HepG2 (cell line): ENCODE measurements around the gene PEX11G. TPM values are rescaled to one million over a fixed set of nuclear protein-coding genes. Genes with fewer than 3 reads are reported as not detected.

Experiments used
- EED ChIP-seq: sonication (generic); formaldehyde crosslinking; IDR thresholded peaks from 2 replicates; pipeline ENCODE4 v1.5.0; 2020; ENCODE audit warnings: mild to moderate bottlenecking, missing genetic modification reagents
- RFX3 ChIP-seq: IDR thresholded peaks from 2 replicates; pipeline ENCODE4 v1.6.1; 2016; ENCODE audit warnings: missing biosample characterization, missing genetic modification reagents
- ZBTB33 ChIP-seq: sonication (generic); formaldehyde crosslinking; IDR thresholded peaks from 2 replicates; pipeline ENCODE4 v1.4.0; 2020; ENCODE audit warnings: missing genetic modification reagents
- ZNF562 ChIP-seq: sonication (generic); formaldehyde crosslinking; IDR thresholded peaks from 2 replicates; pipeline ENCODE4 v1.8.0; 2022; ENCODE audit warnings: missing genetic modification reagents, borderline replicate concordance
- ZNF589 ChIP-seq: sonication (generic); formaldehyde crosslinking; conservative IDR thresholded peaks from 2 replicates; pipeline ENCODE4 v1.8.0; 2022; ENCODE audit warnings: mild to moderate bottlenecking, moderate library complexity, missing genetic modification reagents
- ZNF891 ChIP-seq: sonication (generic); formaldehyde crosslinking; IDR thresholded peaks from 2 replicates; pipeline ENCODE4 v1.5.0; 2020; ENCODE audit warnings: mild to moderate bottlenecking, missing genetic modification reagents
- ZSCAN31 ChIP-seq: sonication (generic); formaldehyde crosslinking; IDR thresholded peaks from 2 replicates; pipeline ENCODE4 v1.5.0; 2020; ENCODE audit warnings: low read depth, mild to moderate bottlenecking, missing genetic modification reagents
- polyA plus RNA-seq, 8 experiments: library from polyadenylated mRNA; depleted of rRNA in 3 of 8; stranded (reverse) in 7 of 8; unstranded in 1 of 8; fragments of >200 nt; fragmentation: Illumina TruSeq in 4 of 8; extraction: Trizol in 4 of 8; gene quantifications; 2 replicates each; pipeline versions ENCODE4 v1.2.1 to v1.2.3, GENCODE V29; 2011 to 2016; ENCODE audit warnings: low read depth in 4 of 8, missing spikeins in 1 of 8, mixed read lengths in 1 of 8; ENCODE audit not compliant: insufficient read depth in 1 of 8
- total RNA-seq, 5 experiments: library from RNA; depleted of rRNA; stranded (reverse); fragments of >200 nt; fragmentation: Illumina TruSeq; extraction: Trizol; gene quantifications; 2 replicates each; pipeline ENCODE4 v1.2.3, GENCODE V29; 2016; ENCODE audit warnings: low read depth in 1 of 5
- TF ChIP-seq, protein P1 (sequence below): sonication (generic); formaldehyde crosslinking; IDR thresholded peaks from 2 replicates; pipeline ENCODE4 v1.4.0; 2020; ENCODE audit warnings: missing genetic modification reagents
- TF ChIP-seq, protein P2 (sequence below): sonication (generic); formaldehyde crosslinking; IDR thresholded peaks from 2 replicates; pipeline ENCODE4 v1.4.0; 2020; ENCODE audit warnings: missing genetic modification reagents
- TF ChIP-seq, protein P3 (sequence below): sonication (generic); formaldehyde crosslinking; conservative IDR thresholded peaks from 2 replicates; pipeline ENCODE4 v1.4.0; 2020; ENCODE audit warnings: mild to moderate bottlenecking, missing genetic modification reagents, moderate library complexity

The PEX11G gene
- total and polyA plus RNA-seq, 2 of the 13 experiments (the other 11 are each of a cell fraction or from before 2014, with no cell fraction given): not detected

DNA sequence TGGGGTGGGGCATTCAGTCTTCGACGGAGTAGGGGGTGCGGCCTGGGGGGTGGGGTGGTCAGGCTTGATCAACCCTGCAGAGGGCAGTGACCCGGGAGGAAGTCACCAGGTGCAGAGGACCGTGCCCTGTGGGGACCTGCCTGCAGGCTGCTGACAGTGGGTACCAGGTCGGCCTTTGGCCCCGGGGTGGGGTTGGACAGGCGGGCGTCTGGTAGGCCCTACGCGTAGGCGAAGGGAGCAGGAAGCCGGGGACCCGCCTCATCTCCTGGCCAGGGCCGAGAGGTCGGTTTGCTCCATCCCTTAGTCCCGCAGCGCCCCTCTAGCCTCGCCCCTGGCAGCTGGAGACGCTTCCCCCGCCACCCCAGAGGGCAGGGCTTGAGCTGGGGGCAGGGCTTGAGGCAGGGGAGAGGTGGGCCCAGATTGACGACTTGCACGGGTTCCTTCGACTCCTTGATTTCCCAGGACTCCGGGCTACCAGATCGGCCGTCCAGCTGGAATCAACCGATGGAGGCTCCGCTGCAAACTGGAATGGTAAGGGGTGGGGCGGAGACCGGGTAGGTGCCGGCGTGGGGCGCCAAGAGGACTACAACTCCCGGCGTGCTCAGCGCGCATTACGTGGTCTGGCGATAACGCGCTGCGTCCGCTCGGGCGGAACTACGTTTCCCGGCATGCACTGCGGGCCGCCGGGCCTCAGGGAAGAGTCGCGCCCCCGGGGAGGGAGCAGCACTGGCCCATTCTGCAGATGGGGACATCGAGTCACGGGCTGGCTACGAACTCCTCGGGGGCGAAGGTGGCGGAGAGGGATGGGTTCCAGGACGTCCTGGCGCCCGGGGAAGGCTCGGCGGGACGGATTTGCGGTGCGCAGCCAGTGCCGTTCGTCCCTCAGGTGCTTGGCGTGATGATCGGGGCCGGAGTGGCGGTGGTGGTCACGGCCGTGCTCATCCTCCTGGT is 46.5 kb upstream of the PEX11G start, which contains the start of gene PNPLA6 (continued):
- TF ChIP-seq EED (CRISPR knock-in tag) (0 out of 2 replicates have a peak, but pooled peaks have one; percentile 42), ZBTB33 (peak; percentile 72), ZNF589 (CRISPR knock-in tag) (no peak), RFX3 (CRISPR knock-in tag) (0 out of 2 replicates have a peak, but pooled peaks have one; percentile 8), ZNF891 (CRISPR knock-in tag) (no peak), ZNF562 (CRISPR knock-in tag) (no peak), ZSCAN31 (CRISPR knock-in tag) (peak; percentile 49)
- TF ChIP-seq, protein P1, sequence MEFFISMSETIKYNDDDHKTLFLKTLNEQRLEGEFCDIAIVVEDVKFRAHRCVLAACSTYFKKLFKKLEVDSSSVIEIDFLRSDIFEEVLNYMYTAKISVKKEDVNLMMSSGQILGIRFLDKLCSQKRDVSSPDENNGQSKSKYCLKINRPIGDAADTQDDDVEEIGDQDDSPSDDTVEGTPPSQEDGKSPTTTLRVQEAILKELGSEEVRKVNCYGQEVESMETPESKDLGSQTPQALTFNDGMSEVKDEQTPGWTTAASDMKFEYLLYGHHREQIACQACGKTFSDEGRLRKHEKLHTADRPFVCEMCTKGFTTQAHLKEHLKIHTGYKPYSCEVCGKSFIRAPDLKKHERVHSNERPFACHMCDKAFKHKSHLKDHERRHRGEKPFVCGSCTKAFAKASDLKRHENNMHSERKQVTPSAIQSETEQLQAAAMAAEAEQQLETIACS (CRISPR knock-in tag): peak; percentile 36; the same call in 1 of the 2 replicates
- TF ChIP-seq, protein P2, sequence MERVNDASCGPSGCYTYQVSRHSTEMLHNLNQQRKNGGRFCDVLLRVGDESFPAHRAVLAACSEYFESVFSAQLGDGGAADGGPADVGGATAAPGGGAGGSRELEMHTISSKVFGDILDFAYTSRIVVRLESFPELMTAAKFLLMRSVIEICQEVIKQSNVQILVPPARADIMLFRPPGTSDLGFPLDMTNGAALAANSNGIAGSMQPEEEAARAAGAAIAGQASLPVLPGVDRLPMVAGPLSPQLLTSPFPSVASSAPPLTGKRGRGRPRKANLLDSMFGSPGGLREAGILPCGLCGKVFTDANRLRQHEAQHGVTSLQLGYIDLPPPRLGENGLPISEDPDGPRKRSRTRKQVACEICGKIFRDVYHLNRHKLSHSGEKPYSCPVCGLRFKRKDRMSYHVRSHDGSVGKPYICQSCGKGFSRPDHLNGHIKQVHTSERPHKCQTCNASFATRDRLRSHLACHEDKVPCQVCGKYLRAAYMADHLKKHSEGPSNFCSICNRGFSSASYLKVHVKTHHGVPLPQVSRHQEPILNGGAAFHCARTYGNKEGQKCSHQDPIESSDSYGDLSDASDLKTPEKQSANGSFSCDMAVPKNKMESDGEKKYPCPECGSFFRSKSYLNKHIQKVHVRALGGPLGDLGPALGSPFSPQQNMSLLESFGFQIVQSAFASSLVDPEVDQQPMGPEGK (CRISPR knock-in tag): peak; percentile 85
- TF ChIP-seq, protein P3, sequence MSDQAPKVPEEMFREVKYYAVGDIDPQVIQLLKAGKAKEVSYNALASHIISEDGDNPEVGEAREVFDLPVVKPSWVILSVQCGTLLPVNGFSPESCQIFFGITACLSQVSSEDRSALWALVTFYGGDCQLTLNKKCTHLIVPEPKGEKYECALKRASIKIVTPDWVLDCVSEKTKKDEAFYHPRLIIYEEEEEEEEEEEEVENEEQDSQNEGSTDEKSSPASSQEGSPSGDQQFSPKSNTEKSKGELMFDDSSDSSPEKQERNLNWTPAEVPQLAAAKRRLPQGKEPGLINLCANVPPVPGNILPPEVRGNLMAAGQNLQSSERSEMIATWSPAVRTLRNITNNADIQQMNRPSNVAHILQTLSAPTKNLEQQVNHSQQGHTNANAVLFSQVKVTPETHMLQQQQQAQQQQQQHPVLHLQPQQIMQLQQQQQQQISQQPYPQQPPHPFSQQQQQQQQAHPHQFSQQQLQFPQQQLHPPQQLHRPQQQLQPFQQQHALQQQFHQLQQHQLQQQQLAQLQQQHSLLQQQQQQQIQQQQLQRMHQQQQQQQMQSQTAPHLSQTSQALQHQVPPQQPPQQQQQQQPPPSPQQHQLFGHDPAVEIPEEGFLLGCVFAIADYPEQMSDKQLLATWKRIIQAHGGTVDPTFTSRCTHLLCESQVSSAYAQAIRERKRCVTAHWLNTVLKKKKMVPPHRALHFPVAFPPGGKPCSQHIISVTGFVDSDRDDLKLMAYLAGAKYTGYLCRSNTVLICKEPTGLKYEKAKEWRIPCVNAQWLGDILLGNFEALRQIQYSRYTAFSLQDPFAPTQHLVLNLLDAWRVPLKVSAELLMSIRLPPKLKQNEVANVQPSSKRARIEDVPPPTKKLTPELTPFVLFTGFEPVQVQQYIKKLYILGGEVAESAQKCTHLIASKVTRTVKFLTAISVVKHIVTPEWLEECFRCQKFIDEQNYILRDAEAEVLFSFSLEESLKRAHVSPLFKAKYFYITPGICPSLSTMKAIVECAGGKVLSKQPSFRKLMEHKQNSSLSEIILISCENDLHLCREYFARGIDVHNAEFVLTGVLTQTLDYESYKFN (CRISPR knock-in tag): peak; percentile 41
